IMR-90 (cell line): ENCODE results near the gene DEUP1. TPM values are rescaled to one million over a fixed set of nuclear protein-coding genes. Genes with fewer than 3 reads are reported as not detected.

Experiments used
- ATAC-seq: fragments of 200-7000 bp; cut with Tn5 transposase; 2 replicates; pipeline ENCODE4 v1.9.1; 2020; ENCODE audit warnings: low read depth, mild to moderate bottlenecking, moderate library complexity
- BruUV-seq: library from RNA; stranded (reverse); fragments of 400-500 nt; replicated peaks from 2 replicates; lab custom pipeline; 2021; lab: Mats Ljungman, UMichigan
- CTCF ChIA-PET: fragments of 300-600 bp; formaldehyde crosslinking; extraction: SDS; loops from one replicate; lab custom pipeline; 2021; ENCODE audit warnings: antibody characterized with exemption; lab: Yijun Ruan, JAX
- POLR2A ChIA-PET: fragments of 300-600 bp; sonication (Branson Sonifier 250); formaldehyde crosslinking; loops from one replicate; lab custom pipeline; 2022; ENCODE audit warnings: antibody characterized with exemption; ENCODE audit not compliant: unreplicated experiment; lab: Charles Lee
- DNase-seq: peaks from one replicate; pipeline ENCODE4 v3.0.0; 2013
- H2AFZ ChIP-seq: replicated peaks from 2 replicates; pipeline ENCODE3; 2013; ENCODE audit warnings: low read length, mild to moderate bottlenecking; ENCODE audit not compliant: poor library complexity
- H2AK5ac ChIP-seq: 2 replicates; pipeline ENCODE4 v1.6.1; 2013; ENCODE audit warnings: low read depth, low read length, inconsistent platforms
- H2AK9ac ChIP-seq: replicated peaks from 2 replicates; pipeline ENCODE3; 2013; ENCODE audit warnings: mild to moderate bottlenecking, low read depth, low read length, moderate library complexity; ENCODE audit not compliant: poor library complexity
- H2BK120ac ChIP-seq: 2 replicates; pipeline ENCODE4 v1.6.1; 2013; ENCODE audit warnings: low read depth, low read length, inconsistent platforms
- H2BK15ac ChIP-seq: 3 replicates; pipeline ENCODE4 v1.6.1; 2013; ENCODE audit warnings: low read depth, low read length, inconsistent platforms
- H2BK20ac ChIP-seq: 2 replicates; pipeline ENCODE4 v1.6.1; 2013; ENCODE audit warnings: low read depth, mild to moderate bottlenecking, inconsistent platforms, low read length, moderate library complexity
- H2BK5ac ChIP-seq: 2 replicates; pipeline ENCODE4 v1.6.1; 2013; ENCODE audit warnings: mild to moderate bottlenecking, low read depth, low read length, inconsistent platforms; ENCODE audit not compliant: poor library complexity, severe bottlenecking
- H3K14ac ChIP-seq: replicated peaks from 2 replicates; pipeline ENCODE4 v1.6.1; 2013; ENCODE audit warnings: low read depth, low read length, inconsistent platforms
- H3K18ac ChIP-seq: 2 replicates; pipeline ENCODE4 v1.6.1; 2013; ENCODE audit warnings: low read depth, low read length, control low read depth
- H3K23ac ChIP-seq: 2 replicates; pipeline ENCODE4 v1.6.1; 2013; ENCODE audit warnings: low read depth, low read length, inconsistent platforms
- H3K27ac ChIP-seq: 2 replicates; pipeline ENCODE4 v1.5.1; 2013; ENCODE audit warnings: mild to moderate bottlenecking, control low read depth, low read length; ENCODE audit not compliant: insufficient read depth
- H3K27me3 ChIP-seq: 2 replicates; pipeline ENCODE4 v1.6.1; 2013; ENCODE audit warnings: low read length; ENCODE audit not compliant: control insufficient read depth, insufficient read depth
- H3K36me3 ChIP-seq: 2 replicates; pipeline ENCODE4 v1.6.1; 2013; ENCODE audit warnings: low read length, mixed read lengths; ENCODE audit not compliant: control insufficient read depth, insufficient read depth
- H3K4ac ChIP-seq: 2 replicates; pipeline ENCODE4 v1.6.1; 2013; ENCODE audit warnings: low read depth, low read length, inconsistent platforms
- H3K4me1 ChIP-seq: 2 replicates; pipeline ENCODE4 v1.6.1; 2013; ENCODE audit warnings: low read length, mixed read lengths; ENCODE audit not compliant: control insufficient read depth, insufficient read depth
- H3K4me2 ChIP-seq: 2 replicates; pipeline ENCODE4 v1.6.1; 2013; ENCODE audit warnings: low read depth, mild to moderate bottlenecking, control low read depth, low read length, moderate library complexity
- H3K4me3 ChIP-seq: 2 replicates; pipeline ENCODE4 v1.5.1; 2013; ENCODE audit warnings: low read depth, mild to moderate bottlenecking, control low read depth, low read length, moderate library complexity; ENCODE audit not compliant: insufficient read depth
- H3K56ac ChIP-seq: 2 replicates; pipeline ENCODE4 v1.6.1; 2013; ENCODE audit warnings: low read length, inconsistent platforms; ENCODE audit not compliant: insufficient read depth; ENCODE audit errors: extremely low read depth
- H3K79me1 ChIP-seq, 2 experiments: 2 replicates each; pipeline ENCODE4 v1.6.1; 2013; ENCODE audit warnings: low read length in 2 of 2, inconsistent platforms in 1 of 2, low read depth in 1 of 2
- H3K9ac ChIP-seq: 2 replicates; pipeline ENCODE4 v1.6.1; 2013; ENCODE audit warnings: low read depth, low read length, control low read depth
- H3K9me1 ChIP-seq: 2 replicates; pipeline ENCODE4 v1.6.1; 2013; ENCODE audit warnings: low read length, inconsistent platforms; ENCODE audit not compliant: insufficient read depth
- H3K9me3 ChIP-seq: 2 replicates; pipeline ENCODE4 v1.6.1; 2013; ENCODE audit warnings: low read length; ENCODE audit not compliant: control insufficient read depth, insufficient read depth
- H4K20me1 ChIP-seq: 2 replicates; pipeline ENCODE4 v1.6.1; 2013; ENCODE audit warnings: low read length, inconsistent platforms; ENCODE audit not compliant: insufficient read depth
- H4K5ac ChIP-seq: 2 replicates; pipeline ENCODE4 v1.6.1; 2013; ENCODE audit warnings: mild to moderate bottlenecking, low read depth, low read length, control low read depth
- H4K8ac ChIP-seq, 2 experiments: 2 replicates each; pipeline ENCODE4 v1.6.1; 2013; ENCODE audit warnings: low read depth in 2 of 2, low read length in 2 of 2, control low read depth in 1 of 2, inconsistent platforms in 1 of 2
- H4K91ac ChIP-seq: 2 replicates; pipeline ENCODE4 v1.6.1; 2013; ENCODE audit warnings: low read depth, low read length, inconsistent platforms; ENCODE audit not compliant: insufficient read depth
- BHLHE40 ChIP-seq: fragments of 150-350 bp; IDR thresholded peaks from 2 replicates; pipeline ENCODE4 v1.6.1; 2016; ENCODE audit warnings: mild to moderate bottlenecking, low read depth, low read length
- CEBPB ChIP-seq: IDR thresholded peaks from 2 replicates; pipeline ENCODE4 v1.6.1; 2012; ENCODE audit warnings: low read depth, low read length, improper control_type of control experiment
- CHD1 ChIP-seq: IDR thresholded peaks from 2 replicates; pipeline ENCODE4 v1.6.1; 2012; ENCODE audit warnings: low read depth, low read length, improper control_type of control experiment
- FOS ChIP-seq: fragments of 150-350 bp; IDR thresholded peaks from 2 replicates; pipeline ENCODE4 v1.6.1; 2016; ENCODE audit warnings: low read depth, low read length
- MAFK ChIP-seq: IDR thresholded peaks from 2 replicates; pipeline ENCODE4 v1.6.1; 2012; ENCODE audit warnings: low read depth, low read length, improper control_type of control experiment
- MAZ ChIP-seq: IDR thresholded peaks from 2 replicates; pipeline ENCODE4 v1.6.1; 2012; ENCODE audit warnings: low read depth, mild to moderate bottlenecking, low read length, improper control_type of control experiment, moderate library complexity, borderline replicate concordance
- MXI1 ChIP-seq: IDR thresholded peaks from 2 replicates; pipeline ENCODE4 v1.6.1; 2012; ENCODE audit warnings: low read depth, mild to moderate bottlenecking, low read length, moderate library complexity, borderline replicate concordance
- NFE2L2 ChIP-seq: fragments of 150-350 bp; IDR thresholded peaks from 2 replicates; pipeline ENCODE4 v1.6.1; 2016; ENCODE audit warnings: low read depth, mild to moderate bottlenecking, low read length
- POLR2A ChIP-seq: IDR thresholded peaks from 2 replicates; pipeline ENCODE4 v1.6.1; 2012; ENCODE audit warnings: mild to moderate bottlenecking, low read depth, low read length
- RAD21 ChIP-seq: IDR thresholded peaks from 2 replicates; pipeline ENCODE4 v1.6.1; 2012; ENCODE audit warnings: low read length, improper control_type of control experiment
- RCOR1 ChIP-seq: IDR thresholded peaks from 2 replicates; pipeline ENCODE4 v1.6.1; 2012; ENCODE audit warnings: mild to moderate bottlenecking, low read length, improper control_type of control experiment; ENCODE audit not compliant: insufficient replicate concordance
- RFX5 ChIP-seq: IDR thresholded peaks from 2 replicates; pipeline ENCODE4 v1.8.0; 2012; ENCODE audit warnings: low read depth, mild to moderate bottlenecking, low read length, moderate library complexity
- SMC3 ChIP-seq: fragments of 150-350 bp; IDR thresholded peaks from 2 replicates; pipeline ENCODE4 v1.6.1; 2016; ENCODE audit warnings: low read depth, mild to moderate bottlenecking, antibody characterized with exemption, low read length, moderate library complexity
- WGBS, 2 experiments: methylation state at CpG; one replicate each; pipeline versions ENCODE4 v1.1.5 to v1.1.7; 2013; ENCODE audit warnings: missing lambda C conversion rate in 2 of 2; ENCODE audit not compliant: insufficient read length in 1 of 2; ENCODE audit errors: extremely low coverage in 2 of 2; 5-methylcytosine and 5-hydroxymethylcytosine counted together
- dilution Hi-C: fragments of 300-500 bp; cut with HindIII; formaldehyde crosslinking; loops from one replicate; pipeline ENCODE4 v1.14.3; 2018; ENCODE audit warnings: low sequenced_read_pairs; ENCODE audit not compliant: unreplicated experiment
- in situ Hi-C: fragments of 300-500 bp; cut with MboI; formaldehyde crosslinking; loops from 3 replicates; pipeline ENCODE4 v1.14.3; 2019; ENCODE audit warnings: low sequenced_read_pairs, inconsistent platforms, mixed read lengths
- intact Hi-C: fragments of 100-400 bp; cut with micrococcal nuclease; formaldehyde crosslinking; loops from 2 replicates; pipeline ENCODE4 v1.10.0; 2022
- polyA plus RNA-seq, 3 experiments: library from polyadenylated mRNA; depleted of rRNA; stranded (reverse); fragments of >200 nt; gene quantifications; 2 replicates each; pipeline ENCODE4 v1.2.3, GENCODE V29; 2012; ENCODE audit warnings: low replicate concordance in 1 of 3
- total RNA-seq: library from RNA; depleted of rRNA; stranded (reverse); fragments of >200 nt; gene quantifications from 2 replicates; pipeline ENCODE4 v1.2.3, GENCODE V29; 2012
- TF ChIP-seq, protein P1 (sequence below): fragments of 150-350 bp; IDR thresholded peaks from 2 replicates; pipeline ENCODE4 v1.6.1; 2016; ENCODE audit warnings: low read depth, mild to moderate bottlenecking, low read length, moderate library complexity, borderline replicate concordance
- TF ChIP-seq, protein P2 (sequence below): conservative IDR thresholded peaks from 2 replicates; pipeline ENCODE4 v1.5.1; 2012; ENCODE audit warnings: mild to moderate bottlenecking, low read depth, low read length, improper control_type of control experiment
- TF ChIP-seq, protein P3 (sequence below): fragments of 150-350 bp; IDR thresholded peaks from 2 replicates; pipeline ENCODE4 v1.6.1; 2017; ENCODE audit warnings: mild to moderate bottlenecking, antibody characterized with exemption, low read length, low read depth

DEUP1 gene
- total and polyA plus RNA-seq, 2 of the 4 experiments (the other 2 are of a cell fraction), result not detected

DNA sequence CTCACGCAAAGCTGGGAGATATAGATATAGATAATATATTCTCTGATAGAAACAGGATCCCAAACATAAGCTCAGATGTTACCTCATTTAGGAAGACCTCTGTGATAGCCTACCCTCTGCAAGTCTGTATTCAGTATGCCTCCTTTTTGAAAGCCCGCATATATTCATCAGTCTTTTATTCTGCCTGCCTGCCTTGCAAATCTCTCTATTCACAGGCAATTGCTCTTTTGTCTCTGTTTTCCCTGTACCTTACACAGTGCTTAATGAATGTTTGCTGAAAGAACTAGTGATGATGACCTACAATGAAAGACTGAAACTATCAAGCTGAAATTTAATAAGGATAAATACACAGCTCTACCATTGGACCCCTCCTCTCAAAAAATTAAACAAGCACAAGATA, 18.4 kb downstream of the DEUP1 start:
- no peak for ATAC-seq
- Histone ChIP-seq H4K5ac (no peak overlapping the region), H3K9me3 (no peaks in the 10 kb centered on the region), H3K56ac (no peak overlapping the region), H3K4me3 (no peak overlapping the region), H3K27ac (no peak overlapping the region), H3K4me1 (no peaks in the 10 kb centered on the region), H3K14ac (no peak overlapping the region), H3K23ac (no peak overlapping the region), H2AK9ac (no peak overlapping the region), H3K27me3 (no peaks in the 10 kb centered on the region), H3K36me3 (no peaks in the 10 kb centered on the region), H2BK15ac (no peak overlapping the region), H2BK120ac (no peak overlapping the region), H4K91ac (no peak overlapping the region), H2BK20ac (no peak overlapping the region), H3K9me1 (no peaks in the 10 kb centered on the region), H2AFZ (no peak overlapping the region), H4K20me1 (no peaks in the 10 kb centered on the region), H3K18ac (no peak overlapping the region), H3K79me1 (no peaks in the 10 kb centered on the region), H4K8ac (no peak overlapping the region), H2BK5ac (no peak overlapping the region), H2AK5ac (no peak overlapping the region), H3K9ac (no peak overlapping the region), H3K4me2 (no peak overlapping the region), H3K4ac (no peak overlapping the region)
- in situ Hi-C loops (no loop called here), intact Hi-C loops (no loop called here), dilution Hi-C loops (no loop called here)
- TF ChIP-seq RAD21 (no peak), SMC3 (no peak), MAZ (no peak), MXI1 (no peak), NFE2L2 (no peak), CEBPB (no peak), MAFK (no peak), RFX5 (no peak), BHLHE40 (no peak), FOS (no peak), RCOR1 (no peak), CHD1 (no peak), POLR2A (no peak)
- TF ChIP-seq, protein P1, sequence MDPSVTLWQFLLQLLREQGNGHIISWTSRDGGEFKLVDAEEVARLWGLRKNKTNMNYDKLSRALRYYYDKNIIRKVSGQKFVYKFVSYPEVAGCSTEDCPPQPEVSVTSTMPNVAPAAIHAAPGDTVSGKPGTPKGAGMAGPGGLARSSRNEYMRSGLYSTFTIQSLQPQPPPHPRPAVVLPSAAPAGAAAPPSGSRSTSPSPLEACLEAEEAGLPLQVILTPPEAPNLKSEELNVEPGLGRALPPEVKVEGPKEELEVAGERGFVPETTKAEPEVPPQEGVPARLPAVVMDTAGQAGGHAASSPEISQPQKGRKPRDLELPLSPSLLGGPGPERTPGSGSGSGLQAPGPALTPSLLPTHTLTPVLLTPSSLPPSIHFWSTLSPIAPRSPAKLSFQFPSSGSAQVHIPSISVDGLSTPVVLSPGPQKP, result no peak
- TF ChIP-seq, protein P2, sequence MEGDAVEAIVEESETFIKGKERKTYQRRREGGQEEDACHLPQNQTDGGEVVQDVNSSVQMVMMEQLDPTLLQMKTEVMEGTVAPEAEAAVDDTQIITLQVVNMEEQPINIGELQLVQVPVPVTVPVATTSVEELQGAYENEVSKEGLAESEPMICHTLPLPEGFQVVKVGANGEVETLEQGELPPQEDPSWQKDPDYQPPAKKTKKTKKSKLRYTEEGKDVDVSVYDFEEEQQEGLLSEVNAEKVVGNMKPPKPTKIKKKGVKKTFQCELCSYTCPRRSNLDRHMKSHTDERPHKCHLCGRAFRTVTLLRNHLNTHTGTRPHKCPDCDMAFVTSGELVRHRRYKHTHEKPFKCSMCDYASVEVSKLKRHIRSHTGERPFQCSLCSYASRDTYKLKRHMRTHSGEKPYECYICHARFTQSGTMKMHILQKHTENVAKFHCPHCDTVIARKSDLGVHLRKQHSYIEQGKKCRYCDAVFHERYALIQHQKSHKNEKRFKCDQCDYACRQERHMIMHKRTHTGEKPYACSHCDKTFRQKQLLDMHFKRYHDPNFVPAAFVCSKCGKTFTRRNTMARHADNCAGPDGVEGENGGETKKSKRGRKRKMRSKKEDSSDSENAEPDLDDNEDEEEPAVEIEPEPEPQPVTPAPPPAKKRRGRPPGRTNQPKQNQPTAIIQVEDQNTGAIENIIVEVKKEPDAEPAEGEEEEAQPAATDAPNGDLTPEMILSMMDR, result no peak
- TF ChIP-seq, protein P3, sequence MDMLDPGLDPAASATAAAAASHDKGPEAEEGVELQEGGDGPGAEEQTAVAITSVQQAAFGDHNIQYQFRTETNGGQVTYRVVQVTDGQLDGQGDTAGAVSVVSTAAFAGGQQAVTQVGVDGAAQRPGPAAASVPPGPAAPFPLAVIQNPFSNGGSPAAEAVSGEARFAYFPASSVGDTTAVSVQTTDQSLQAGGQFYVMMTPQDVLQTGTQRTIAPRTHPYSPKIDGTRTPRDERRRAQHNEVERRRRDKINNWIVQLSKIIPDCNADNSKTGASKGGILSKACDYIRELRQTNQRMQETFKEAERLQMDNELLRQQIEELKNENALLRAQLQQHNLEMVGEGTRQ, result no peak
- ChIA-PET CTCF (no interaction called here), POLR2A (no interaction called here)
- WGBS, 2 experiments, result no CpG with 5 or more reads among the region's 2 CpGs
- BruUV-seq, result no TSS peak
- no peak for DNase-seq
